ENCODE measurements around the gene MYCN. TPM values are rescaled to one million over a fixed set of nuclear protein-coding genes. Genes with fewer than 3 reads are reported as not detected.

Gene MYCN
- total and polyA plus RNA-seq, 2 of the 13 experiments (the other 11 are each of a cell fraction or from before 2014, with no cell fraction given) = not detected

- TF ChIP-seq ZBTB20 (CRISPR knock-in tag; IDR thresholded peaks at IDR 0.05; ENCODE audit: borderline replicate concordance, low read depth) = no peak
- TF ChIP-seq, protein P1, sequence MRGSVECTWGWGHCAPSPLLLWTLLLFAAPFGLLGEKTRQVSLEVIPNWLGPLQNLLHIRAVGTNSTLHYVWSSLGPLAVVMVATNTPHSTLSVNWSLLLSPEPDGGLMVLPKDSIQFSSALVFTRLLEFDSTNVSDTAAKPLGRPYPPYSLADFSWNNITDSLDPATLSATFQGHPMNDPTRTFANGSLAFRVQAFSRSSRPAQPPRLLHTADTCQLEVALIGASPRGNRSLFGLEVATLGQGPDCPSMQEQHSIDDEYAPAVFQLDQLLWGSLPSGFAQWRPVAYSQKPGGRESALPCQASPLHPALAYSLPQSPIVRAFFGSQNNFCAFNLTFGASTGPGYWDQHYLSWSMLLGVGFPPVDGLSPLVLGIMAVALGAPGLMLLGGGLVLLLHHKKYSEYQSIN (CRISPR knock-in tag; IDR thresholded peaks at IDR 0.05; ENCODE audit: borderline replicate concordance) = no peak
- TF ChIP-seq, protein P2, sequence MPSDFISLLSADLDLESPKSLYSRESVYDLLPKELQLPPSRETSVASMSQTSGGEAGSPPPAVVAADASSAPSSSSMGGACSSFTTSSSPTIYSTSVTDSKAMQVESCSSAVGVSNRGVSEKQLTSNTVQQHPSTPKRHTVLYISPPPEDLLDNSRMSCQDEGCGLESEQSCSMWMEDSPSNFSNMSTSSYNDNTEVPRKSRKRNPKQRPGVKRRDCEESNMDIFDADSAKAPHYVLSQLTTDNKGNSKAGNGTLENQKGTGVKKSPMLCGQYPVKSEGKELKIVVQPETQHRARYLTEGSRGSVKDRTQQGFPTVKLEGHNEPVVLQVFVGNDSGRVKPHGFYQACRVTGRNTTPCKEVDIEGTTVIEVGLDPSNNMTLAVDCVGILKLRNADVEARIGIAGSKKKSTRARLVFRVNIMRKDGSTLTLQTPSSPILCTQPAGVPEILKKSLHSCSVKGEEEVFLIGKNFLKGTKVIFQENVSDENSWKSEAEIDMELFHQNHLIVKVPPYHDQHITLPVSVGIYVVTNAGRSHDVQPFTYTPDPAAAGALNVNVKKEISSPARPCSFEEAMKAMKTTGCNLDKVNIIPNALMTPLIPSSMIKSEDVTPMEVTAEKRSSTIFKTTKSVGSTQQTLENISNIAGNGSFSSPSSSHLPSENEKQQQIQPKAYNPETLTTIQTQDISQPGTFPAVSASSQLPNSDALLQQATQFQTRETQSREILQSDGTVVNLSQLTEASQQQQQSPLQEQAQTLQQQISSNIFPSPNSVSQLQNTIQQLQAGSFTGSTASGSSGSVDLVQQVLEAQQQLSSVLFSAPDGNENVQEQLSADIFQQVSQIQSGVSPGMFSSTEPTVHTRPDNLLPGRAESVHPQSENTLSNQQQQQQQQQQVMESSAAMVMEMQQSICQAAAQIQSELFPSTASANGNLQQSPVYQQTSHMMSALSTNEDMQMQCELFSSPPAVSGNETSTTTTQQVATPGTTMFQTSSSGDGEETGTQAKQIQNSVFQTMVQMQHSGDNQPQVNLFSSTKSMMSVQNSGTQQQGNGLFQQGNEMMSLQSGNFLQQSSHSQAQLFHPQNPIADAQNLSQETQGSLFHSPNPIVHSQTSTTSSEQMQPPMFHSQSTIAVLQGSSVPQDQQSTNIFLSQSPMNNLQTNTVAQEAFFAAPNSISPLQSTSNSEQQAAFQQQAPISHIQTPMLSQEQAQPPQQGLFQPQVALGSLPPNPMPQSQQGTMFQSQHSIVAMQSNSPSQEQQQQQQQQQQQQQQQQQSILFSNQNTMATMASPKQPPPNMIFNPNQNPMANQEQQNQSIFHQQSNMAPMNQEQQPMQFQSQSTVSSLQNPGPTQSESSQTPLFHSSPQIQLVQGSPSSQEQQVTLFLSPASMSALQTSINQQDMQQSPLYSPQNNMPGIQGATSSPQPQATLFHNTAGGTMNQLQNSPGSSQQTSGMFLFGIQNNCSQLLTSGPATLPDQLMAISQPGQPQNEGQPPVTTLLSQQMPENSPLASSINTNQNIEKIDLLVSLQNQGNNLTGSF (CRISPR knock-in tag; IDR thresholded peaks at IDR 0.05) = no peak
- no peak for TF ChIP-seq HMG20B (CRISPR knock-in tag; conservative IDR thresholded peaks at IDR 0.05)
- TF ChIP-seq GMEB1 (CRISPR knock-in tag; IDR thresholded peaks at IDR 0.05; ENCODE audit: borderline replicate concordance) = no peak
These were observed 48.4 kb downstream of the MYCN start (continued) for GRCh38 chr2:15988733-15989132.

Data from HepG2 (cell line).